ENCODE data around the gene GXYLT2. TPM values are rescaled to one million over a fixed set of nuclear protein-coding genes. Genes with fewer than 3 reads are reported as not detected.

The GXYLT2 gene
- total RNA-seq, 2 experiments from 2014 or later: 0.08 TPM; not detected in 1

- DNase-seq: no peak
- H3K27ac ChIP-seq (ENCODE audit: low read depth in 1 of 2, low read length in 2 of 2): no peak overlapping the region
- Mint-ChIP-seq H3K36me3 (ENCODE audit: low read depth) (no peaks in the 10 kb centered on the region), H3K4me3 (no peak overlapping the region), H3K9me3 (no peaks in the 10 kb centered on the region), H3K27ac (no peak overlapping the region), H3K27me3 (peaks cover 41% of the 10 kb centered on the region), H3K4me1 (ENCODE audit: low read depth) (no peaks in the 10 kb centered on the region)
- no peak for ATAC-seq (ENCODE audit: poor library complexity)
- H3K9me3 ChIP-seq (ENCODE audit: control insufficient read depth in 1 of 2, insufficient read depth in 1 of 2, low read length in 2 of 2): no peaks in the 10 kb centered on the region
- H3K27me3 ChIP-seq (ENCODE audit: control insufficient read depth in 1 of 2, insufficient read depth in 2 of 2, low read length in 2 of 2): peaks cover 5 to 13% of the 10 kb centered on the region in 2 experiments
- no peak for TF ChIP-seq CTCF (IDR thresholded peaks at IDR 0.05)
- intact Hi-C loops (cut with DNase I, micrococcal nuclease): no loop called here
- no peaks in the 10 kb centered on the region for H3K36me3 ChIP-seq (ENCODE audit: insufficient read depth, low read length)
- no peak overlapping the region for H3K4me3 ChIP-seq (ENCODE audit: low read length)
- H3K4me1 ChIP-seq (ENCODE audit: insufficient read depth, low read length): no peaks in the 10 kb centered on the region
- ChIA-PET POLR2A (no interaction called here), CTCF (no interaction called here)
Observed at GRCh38 chr3:72897758-72898007, 9.8 kb downstream of the GXYLT2 start.

GRCh38 chr3:72899349-72899765 is 11.5 kb downstream of the GXYLT2 start:
- H3K27ac Mint-ChIP-seq: no peak overlapping the region
- ATAC-seq (ENCODE audit: poor library complexity): no peak
- H3K4me3 ChIP-seq (ENCODE audit: low read length): no peak overlapping the region
- H3K27ac ChIP-seq (ENCODE audit: low read depth in 1 of 2, low read length in 2 of 2): no peak overlapping the region
- no peaks in the 10 kb centered on the region for H3K36me3 ChIP-seq (ENCODE audit: insufficient read depth, low read length)
- H3K4me3 Mint-ChIP-seq: no peak overlapping the region
- CTCF ChIA-PET: no interaction called here
- no peaks in the 10 kb centered on the region for H3K36me3 Mint-ChIP-seq (ENCODE audit: low read depth)
- POLR2A ChIA-PET: no interaction called here
- H3K4me1 Mint-ChIP-seq (ENCODE audit: low read depth): no peaks in the 10 kb centered on the region
- no peaks in the 10 kb centered on the region for H3K4me1 ChIP-seq (ENCODE audit: insufficient read depth, low read length)
- intact Hi-C loops (cut with DNase I, micrococcal nuclease): no loop called here
- no peak for TF ChIP-seq CTCF (IDR thresholded peaks at IDR 0.05)
- no peak for DNase-seq
- peaks cover 5 to 9% of the 10 kb centered on the region in 2 experiments for H3K27me3 ChIP-seq (ENCODE audit: control insufficient read depth in 1 of 2, insufficient read depth in 2 of 2, low read length in 2 of 2)
- no peaks in the 10 kb centered on the region for H3K9me3 ChIP-seq (ENCODE audit: control insufficient read depth in 1 of 2, insufficient read depth in 1 of 2, low read length in 2 of 2)
- peaks cover 39% of the 10 kb centered on the region for H3K27me3 Mint-ChIP-seq
- H3K9me3 Mint-ChIP-seq: no peaks in the 10 kb centered on the region

GRCh38 chr3:72900048-72900447 is 12.2 kb downstream of the GXYLT2 start:
- no peak overlapping the region for H3K27ac ChIP-seq (ENCODE audit: low read depth in 1 of 2, low read length in 2 of 2)
- POLR2A ChIA-PET: no interaction called here
- no peak for TF ChIP-seq CTCF (IDR thresholded peaks at IDR 0.05)
- no peak overlapping the region for H3K4me3 ChIP-seq (ENCODE audit: low read length)
- intact Hi-C loops (cut with DNase I, micrococcal nuclease): no loop called here
- no peaks in the 10 kb centered on the region for H3K36me3 ChIP-seq (ENCODE audit: insufficient read depth, low read length)
- CTCF ChIA-PET: interaction anchor here (0.6 kb wide), 1 partner anchor 145 kb away, joined by 4 read pairs; no protein-coding TSS in a partner anchor
- Mint-ChIP-seq H3K9me3 (no peaks in the 10 kb centered on the region), H3K27me3 (peaks cover 36% of the 10 kb centered on the region), H3K4me1 (ENCODE audit: low read depth) (no peaks in the 10 kb centered on the region), H3K4me3 (no peak overlapping the region), H3K36me3 (ENCODE audit: low read depth) (no peaks in the 10 kb centered on the region), H3K27ac (no peak overlapping the region)
- H3K27me3 ChIP-seq (ENCODE audit: control insufficient read depth in 1 of 2, insufficient read depth in 2 of 2, low read length in 2 of 2): peaks cover 0 to 2% of the 10 kb centered on the region in 2 experiments
- ATAC-seq (ENCODE audit: poor library complexity) (no peak), DNase-seq (no peak)
- H3K9me3 ChIP-seq (ENCODE audit: control insufficient read depth in 1 of 2, insufficient read depth in 1 of 2, low read length in 2 of 2): no peaks in the 10 kb centered on the region
- H3K4me1 ChIP-seq (ENCODE audit: insufficient read depth, low read length): no peaks in the 10 kb centered on the region
